OCI-M2 (cell line): ENCODE results near the gene PTGFRN.

Source experiments
- DNase-seq: peaks from one replicate; lab custom pipeline; 2025; ENCODE audit not compliant: unreplicated experiment; lab: John Stamatoyannopoulos, UW

The PTGFRN gene

GRCh38 chr1:116942344-116942743, 32.6 kb downstream of the PTGFRN start:
- DNase-seq: no peak

DNA sequence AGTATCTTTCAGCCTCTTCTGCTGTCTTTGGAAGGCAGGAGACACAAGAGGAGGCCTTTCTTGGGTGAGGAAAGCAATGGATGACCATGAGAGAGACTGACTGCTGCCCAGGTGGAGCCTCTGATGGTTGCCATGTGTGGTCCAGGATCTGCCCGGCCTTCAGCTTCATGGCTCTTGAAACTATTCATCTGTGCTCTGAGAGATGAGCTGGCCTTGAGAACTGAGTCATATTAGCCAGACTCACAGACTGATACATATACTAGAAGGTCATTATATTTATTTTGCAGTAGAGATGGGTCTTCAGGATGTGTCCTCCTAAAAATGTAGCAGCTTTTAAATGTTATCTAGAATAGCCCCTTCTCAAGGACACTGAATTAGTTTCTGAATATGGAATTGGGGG, 33.7 kb downstream of the PTGFRN start:
- DNase-seq: no peak

- no peak for DNase-seq
These were observed 34.9 kb downstream of the PTGFRN start for GRCh38 chr1:116944613-116945012.

- DNase-seq: no peak
These were observed 35.7 kb downstream of the PTGFRN start for GRCh38 chr1:116945421-116945820.

- no peak for DNase-seq
These were observed 36.3 kb downstream of the PTGFRN start for GRCh38 chr1:116945996-116946395.

GRCh38 chr1:116947092-116947860, 37.6 kb downstream of the PTGFRN start:
- DNase-seq: no peak

DNA sequence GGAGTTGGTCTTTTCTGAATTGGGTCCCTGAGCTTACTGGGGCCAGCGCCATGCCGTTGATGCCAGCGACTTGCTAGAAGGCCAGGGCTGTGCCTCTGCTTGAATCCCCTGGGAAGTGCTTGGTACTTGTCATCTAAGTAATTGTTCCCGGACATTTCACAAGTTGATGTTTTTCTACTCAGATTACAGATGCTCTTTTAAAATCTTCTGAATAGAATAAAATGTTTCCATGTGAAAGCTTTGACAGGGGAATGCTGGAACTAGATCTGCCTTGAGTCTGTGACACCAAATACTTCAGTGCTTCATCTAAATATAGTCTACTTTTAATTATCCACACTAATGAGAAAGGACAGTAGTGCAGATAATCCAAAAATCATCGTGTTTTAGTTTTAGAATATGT, 38.3 kb downstream of the PTGFRN start:
- no peak for DNase-seq

GRCh38 chr1:116948642-116949041, 38.9 kb downstream of the PTGFRN start:
- no peak for DNase-seq

DNA sequence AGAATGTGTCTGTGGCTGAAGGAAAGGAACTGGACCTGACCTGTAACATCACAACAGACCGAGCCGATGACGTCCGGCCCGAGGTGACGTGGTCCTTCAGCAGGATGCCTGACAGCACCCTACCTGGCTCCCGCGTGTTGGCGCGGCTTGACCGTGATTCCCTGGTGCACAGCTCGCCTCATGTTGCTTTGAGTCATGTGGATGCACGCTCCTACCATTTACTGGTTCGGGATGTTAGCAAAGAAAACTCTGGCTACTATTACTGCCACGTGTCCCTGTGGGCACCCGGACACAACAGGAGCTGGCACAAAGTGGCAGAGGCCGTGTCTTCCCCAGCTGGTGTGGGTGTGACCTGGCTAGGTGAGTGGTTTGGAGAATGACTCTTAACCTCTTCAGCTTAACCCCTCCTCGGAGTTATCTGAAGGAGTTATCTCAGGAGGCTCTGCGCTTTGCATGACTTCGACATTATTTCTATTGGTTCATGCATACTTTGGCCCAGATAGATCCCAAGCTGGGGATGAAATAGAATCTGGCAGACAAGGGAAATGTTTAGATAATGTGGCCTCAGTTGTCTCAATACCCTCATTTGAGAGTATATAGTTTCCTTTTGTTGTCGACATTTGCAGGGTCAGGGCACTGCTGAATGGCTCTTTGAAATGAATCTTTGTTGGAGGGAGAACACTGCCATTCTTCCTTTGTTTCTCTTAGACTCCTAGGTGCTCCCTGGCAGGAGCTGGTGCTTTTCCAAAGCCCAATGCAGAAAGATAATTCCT, 39.7 kb downstream of the PTGFRN start:
- no peak for DNase-seq

DNA sequence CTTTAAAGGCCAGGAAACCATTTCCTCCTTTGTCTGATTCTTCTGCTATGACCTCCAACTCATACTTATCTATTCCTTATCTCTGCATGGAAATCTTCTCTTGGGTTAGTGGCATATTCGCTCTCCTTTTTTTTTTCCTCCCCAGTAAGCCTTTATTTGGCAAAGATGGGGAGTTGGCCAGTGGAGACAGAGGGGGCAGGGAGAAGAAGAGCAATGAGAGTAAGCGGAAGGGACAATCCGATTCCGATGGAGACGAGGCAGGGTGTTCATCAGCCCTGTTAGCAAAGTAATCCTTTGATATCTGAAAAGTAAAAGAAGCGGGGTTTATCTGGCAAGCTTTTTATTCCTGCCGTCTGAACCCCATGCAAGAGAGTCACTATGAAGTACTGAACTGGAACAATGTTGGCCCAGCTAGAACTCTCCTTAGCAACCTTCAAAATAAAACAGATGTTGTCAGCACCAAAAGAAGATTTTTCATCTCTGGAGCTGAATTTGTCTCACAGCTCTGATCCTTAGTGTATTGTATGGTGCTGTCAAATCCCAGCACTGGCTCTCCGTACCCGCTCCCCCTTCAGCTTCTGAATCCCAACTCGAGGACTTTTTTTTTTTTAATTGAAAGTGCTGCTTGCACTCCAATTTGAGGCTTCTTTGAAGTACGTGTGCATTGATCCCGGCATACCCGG, 40.9 kb downstream of the PTGFRN start:
- DNase-seq: no peak

GRCh38 chr1:116951200-116951935, 41.7 kb downstream of the PTGFRN start:
- DNase-seq: no peak

DNA sequence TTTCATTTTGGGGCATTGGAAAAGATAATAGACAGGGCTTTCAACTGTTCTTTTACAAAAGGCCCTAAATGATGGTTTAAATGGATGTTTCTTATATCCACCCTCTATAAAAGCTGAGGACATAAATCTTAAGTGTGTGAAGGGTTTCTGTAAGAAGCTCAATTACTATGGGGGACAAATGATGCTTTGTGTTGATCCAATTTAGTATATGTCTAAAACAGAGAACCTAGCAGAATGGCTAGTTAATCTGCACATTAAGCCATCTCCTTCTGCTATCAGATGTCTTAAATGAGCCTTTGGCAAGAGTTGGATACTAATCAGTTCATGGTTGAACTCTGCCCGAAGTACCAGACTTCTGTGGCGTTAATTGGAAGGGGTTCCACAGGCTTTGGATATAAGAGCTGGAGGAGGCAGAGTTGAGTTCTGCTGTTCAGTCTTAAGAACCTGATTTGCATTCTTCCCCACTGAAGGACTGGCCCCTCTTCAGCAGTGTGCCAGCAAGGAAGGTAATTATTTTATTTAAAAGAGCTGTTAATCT, 43.1 kb downstream of the PTGFRN start:
- DNase-seq: no peak

DNA sequence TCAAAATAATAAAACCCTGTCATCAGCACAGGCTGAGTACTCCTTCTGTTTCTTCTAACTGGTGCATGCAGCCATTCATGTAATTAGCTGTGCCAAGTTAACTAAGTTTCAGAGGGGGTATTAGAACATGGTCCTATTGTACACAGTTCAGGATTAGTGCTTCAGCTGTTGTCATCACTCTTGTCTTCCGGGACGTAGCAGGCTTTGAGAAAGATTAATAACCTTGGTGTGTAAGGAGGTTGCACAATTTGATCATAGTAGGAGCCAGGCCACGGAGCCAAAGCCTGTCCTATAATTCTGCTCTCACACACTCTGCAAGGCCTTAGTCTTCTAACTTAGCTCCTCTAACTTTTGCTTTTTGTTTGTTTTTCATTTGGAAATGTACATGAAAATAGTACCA, 44.7 kb downstream of the PTGFRN start:
- no peak for DNase-seq

DNA sequence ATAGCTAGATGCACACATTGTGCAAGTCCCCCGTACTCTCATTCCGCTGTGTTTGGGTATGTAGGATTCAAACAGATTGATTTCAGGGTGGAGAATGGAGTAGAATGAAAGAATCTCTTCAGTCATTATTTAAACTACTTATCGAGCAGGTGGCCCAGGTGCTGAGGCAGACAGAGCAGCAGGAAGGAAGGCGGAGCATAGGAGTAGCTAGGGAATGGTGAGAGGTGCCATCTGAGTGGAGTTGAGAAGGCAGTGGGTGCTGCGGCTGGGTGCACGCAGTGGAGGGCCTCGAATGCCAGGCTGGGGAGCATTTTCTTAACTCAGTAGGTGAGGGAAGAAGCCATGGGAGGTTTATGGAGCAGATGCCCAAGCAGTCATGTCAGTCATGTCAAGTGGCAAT, 46.7 kb downstream of the PTGFRN start:
- DNase-seq: no peak

- DNase-seq: no peak
These were observed 47.9 kb downstream of the PTGFRN start for GRCh38 chr1:116957646-116958045.

DNA sequence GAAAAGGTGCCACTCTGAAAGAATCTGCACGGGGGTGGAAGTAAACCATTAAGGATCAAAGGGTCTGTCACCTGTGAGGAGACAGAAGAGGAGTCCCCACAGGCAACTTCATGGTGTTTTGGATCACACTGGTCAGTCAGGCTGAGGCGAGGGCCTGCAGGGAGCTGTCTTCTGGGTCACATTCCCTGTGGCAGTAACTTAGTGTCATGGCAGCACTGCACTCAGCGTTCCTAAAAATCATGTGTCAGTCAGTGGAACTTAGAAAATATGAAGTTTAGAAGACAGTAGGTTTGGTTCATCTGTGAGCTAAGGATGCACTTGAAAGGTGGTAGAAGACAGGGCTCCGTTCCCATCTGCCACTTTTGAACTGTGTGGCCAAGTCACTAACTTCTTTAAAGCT, 48.4 kb downstream of the PTGFRN start:
- no peak for DNase-seq

- DNase-seq: no peak
These were observed 49.3 kb downstream of the PTGFRN start for GRCh38 chr1:116958977-116959376.

DNA sequence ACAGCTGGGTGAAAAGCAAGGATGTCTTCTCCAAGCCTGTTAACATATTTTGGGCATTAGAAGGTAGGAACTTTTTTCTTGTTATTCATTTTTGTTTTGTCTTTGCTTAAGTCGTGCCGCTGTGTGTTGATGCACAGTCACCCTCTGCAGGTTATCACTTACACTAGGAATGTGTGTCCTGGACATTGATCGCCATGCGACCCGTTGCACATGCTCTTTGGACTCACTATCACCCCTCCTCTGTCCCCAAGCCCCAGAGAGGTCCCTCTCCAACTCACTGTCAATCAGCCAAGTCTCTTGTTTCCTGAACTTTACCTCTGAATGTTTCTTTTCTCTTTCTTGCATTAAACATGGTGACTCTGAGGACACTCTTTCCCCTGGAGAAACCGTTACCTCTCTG, 51.9 kb downstream of the PTGFRN start:
- no peak for DNase-seq

DNA sequence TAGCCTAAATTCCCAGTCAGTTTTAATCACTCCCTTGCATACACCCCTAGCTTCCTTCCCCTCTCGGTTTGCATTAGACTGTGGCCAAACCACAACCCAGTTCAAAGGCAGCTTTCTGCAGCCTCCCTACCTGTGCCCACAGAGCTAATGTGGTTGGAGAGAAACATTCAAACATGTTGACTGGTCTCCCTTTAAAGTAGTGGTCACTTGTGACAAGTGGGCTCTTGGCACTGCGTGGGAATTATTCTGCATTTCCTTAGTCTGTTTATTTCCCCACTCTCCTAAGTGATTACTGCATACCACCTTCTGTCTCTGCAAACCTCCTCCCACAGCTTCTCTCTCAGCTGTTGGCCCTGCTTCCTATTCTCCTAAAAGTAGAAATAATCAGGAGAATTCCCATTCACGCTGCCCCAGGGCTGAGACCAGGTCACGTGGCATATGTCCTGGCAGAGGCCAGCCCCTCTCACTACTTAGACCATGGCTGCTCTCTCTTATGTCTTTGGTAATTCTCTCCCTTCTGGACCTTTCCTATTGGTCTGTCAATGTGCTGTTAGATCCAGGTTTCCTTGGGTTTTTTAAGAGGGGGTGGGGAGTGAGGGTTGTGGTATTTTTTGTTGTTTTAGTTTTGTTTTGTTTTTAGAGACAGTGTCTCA, 53.4 kb downstream of the PTGFRN start:
- no peak for DNase-seq

DNA sequence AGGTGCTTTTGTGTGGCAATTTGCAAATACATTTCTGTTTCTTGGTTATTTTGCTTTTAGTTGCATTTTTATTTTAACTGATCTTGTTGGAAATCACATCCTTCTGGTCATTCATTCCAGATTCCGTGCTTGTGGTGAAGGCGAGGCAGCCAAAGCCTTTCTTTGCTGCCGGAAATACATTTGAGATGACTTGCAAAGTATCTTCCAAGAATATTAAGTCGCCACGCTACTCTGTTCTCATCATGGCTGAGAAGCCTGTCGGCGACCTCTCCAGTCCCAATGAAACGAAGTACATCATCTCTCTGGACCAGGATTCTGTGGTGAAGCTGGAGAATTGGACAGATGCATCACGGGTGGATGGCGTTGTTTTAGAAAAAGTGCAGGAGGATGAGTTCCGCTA, 57.1 kb downstream of the PTGFRN start:
- DNase-seq: no peak

DNA sequence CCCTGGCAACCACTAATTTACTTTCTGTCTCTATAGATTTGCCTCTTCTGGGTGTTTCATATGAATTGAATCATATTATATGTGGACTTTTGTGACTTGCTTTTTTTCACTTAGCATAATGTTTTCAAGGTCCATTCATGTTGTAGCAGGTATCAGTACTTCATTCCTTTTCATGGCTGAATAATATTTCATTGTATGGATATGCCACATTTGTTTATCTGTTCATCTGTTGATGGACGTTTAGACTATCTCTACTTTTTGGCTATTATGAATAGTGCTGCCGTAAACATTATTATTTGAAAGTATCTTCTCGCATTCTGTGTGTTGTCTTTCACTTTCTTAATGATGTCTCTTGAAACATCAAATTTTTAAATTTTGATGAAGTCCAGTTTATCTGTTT, 59.0 kb downstream of the PTGFRN start:
- no peak for DNase-seq
